ENCODE results near the gene UQCC5. TPM values are rescaled to one million over a fixed set of nuclear protein-coding genes. Genes with fewer than 3 reads are reported as not detected.
A peak's percentile ranks its signal among the peaks of the same experiment; 100 is the strongest.

UQCC5 gene
- total RNA-seq, 1 donor from 2014 or later = 26.2 TPM

- Mint-ChIP-seq H3K27ac (ENCODE audit: unreplicated experiment) (no peak overlapping the region), H3K36me3 (ENCODE audit: low read depth) (peaks cover 6% of the 10 kb centered on the region), H3K4me3 (no peak overlapping the region), H3K9me3 (no peaks in the 10 kb centered on the region), H3K4me1 (no peaks in the 10 kb centered on the region), H3K27me3 (ENCODE audit: low read depth) (no peaks in the 10 kb centered on the region)
- DNase-seq (ENCODE audit: low read depth, low spot score) = no peak
- TF ChIP-seq CTCF (conservative IDR thresholded peaks at IDR 0.05) = no peak
These were observed 16.8 kb upstream of the UQCC5 start for GRCh38 chr3:52519445-52520140.

GRCh38 chr3:52520141-52520667 lies 16.2 kb upstream of the UQCC5 start:
- Mint-ChIP-seq H3K36me3 (ENCODE audit: low read depth) (peaks cover 6% of the 10 kb centered on the region), H3K27me3 (ENCODE audit: low read depth) (no peaks in the 10 kb centered on the region), H3K4me3 (no peak overlapping the region), H3K4me1 (no peaks in the 10 kb centered on the region), H3K27ac (ENCODE audit: unreplicated experiment) (no peak overlapping the region), H3K9me3 (no peaks in the 10 kb centered on the region)
- TF ChIP-seq CTCF (conservative IDR thresholded peaks at IDR 0.05) = no peak
- no peak for DNase-seq (ENCODE audit: low read depth, low spot score)

- Mint-ChIP-seq H3K4me1 (no peaks in the 10 kb centered on the region), H3K27me3 (ENCODE audit: low read depth) (no peaks in the 10 kb centered on the region), H3K36me3 (ENCODE audit: low read depth) (peaks cover 6% of the 10 kb centered on the region), H3K4me3 (peak overlapping the region; percentile 68), H3K9me3 (no peaks in the 10 kb centered on the region), H3K27ac (ENCODE audit: unreplicated experiment) (no peak overlapping the region)
- TF ChIP-seq CTCF (conservative IDR thresholded peaks at IDR 0.05) = no peak
- no peak for DNase-seq (ENCODE audit: low read depth, low spot score)
These were observed 15.5 kb upstream of the UQCC5 start for GRCh38 chr3:52520716-52521487.

GRCh38 chr3:52521488-52521824 lies 14.9 kb upstream of the UQCC5 start:
- no peak for TF ChIP-seq CTCF (conservative IDR thresholded peaks at IDR 0.05)
- Mint-ChIP-seq H3K27me3 (ENCODE audit: low read depth) (no peaks in the 10 kb centered on the region), H3K9me3 (no peaks in the 10 kb centered on the region), H3K4me3 (no peak overlapping the region), H3K4me1 (peaks cover 2% of the 10 kb centered on the region), H3K27ac (ENCODE audit: unreplicated experiment) (no peak overlapping the region), H3K36me3 (ENCODE audit: low read depth) (peaks cover 8% of the 10 kb centered on the region)
- DNase-seq (ENCODE audit: low read depth, low spot score) = no peak

GRCh38 chr3:52521881-52522650 lies 14.3 kb upstream of the UQCC5 start:
- no peak overlapping the region for H3K27ac Mint-ChIP-seq (ENCODE audit: unreplicated experiment)
- H3K4me1 Mint-ChIP-seq = peaks cover 7% of the 10 kb centered on the region
- H3K36me3 Mint-ChIP-seq (ENCODE audit: low read depth) = peaks cover 10% of the 10 kb centered on the region
- no peaks in the 10 kb centered on the region for H3K9me3 Mint-ChIP-seq
- no peaks in the 10 kb centered on the region for H3K27me3 Mint-ChIP-seq (ENCODE audit: low read depth)
- no peak for DNase-seq (ENCODE audit: low read depth, low spot score)
- TF ChIP-seq CTCF (conservative IDR thresholded peaks at IDR 0.05) = no peak
- H3K4me3 Mint-ChIP-seq = no peak overlapping the region
